Panc1 (cell line): ENCODE measurements around the gene STRA6. TPM values are rescaled to one million over a fixed set of nuclear protein-coding genes. Genes with fewer than 3 reads are reported as not detected.
A peak's percentile ranks its signal among the peaks of the same experiment; 100 is the strongest.

Experiments used
- ATAC-seq: fragments of 200-7000 bp; cut with Tn5 transposase; 2 replicates; pipeline ENCODE4 v1.9.1; 2020; ENCODE audit warnings: mild to moderate bottlenecking, moderate library complexity
- BruUV-seq: library from RNA; stranded (reverse); fragments of 400-500 nt; replicated peaks from 2 replicates; lab custom pipeline; 2021; lab: Mats Ljungman, UMichigan
- CTCF ChIA-PET: fragments of 300-600 bp; sonication (Branson Sonifier 250); formaldehyde crosslinking; loops from one replicate; lab custom pipeline; 2022; ENCODE audit warnings: antibody characterized with exemption; lab: Charles Lee
- POLR2A ChIA-PET: fragments of 300-600 bp; sonication (Branson Sonifier 250); formaldehyde crosslinking; loops from one replicate; lab custom pipeline; 2022; ENCODE audit warnings: antibody characterized with exemption; lab: Charles Lee
- DNase-seq: peaks from one replicate; pipeline ENCODE4 v3.0.0-alpha.2; 2010; ENCODE audit warnings: low read depth, low spot score
- H3K27ac ChIP-seq: 2 replicates; pipeline ENCODE4 v1.5.1; 2011; ENCODE audit warnings: mild to moderate bottlenecking, low read length, inconsistent platforms
- H3K27me3 ChIP-seq: fragments of 200-500 bp; sonication (Bioruptor generic); 2 replicates; pipeline ENCODE4 v1.6.0; 2014; ENCODE audit warnings: low read length, inconsistent platforms; ENCODE audit not compliant: control insufficient read depth, insufficient read depth
- H3K36me3 ChIP-seq: fragments of 200-500 bp; sonication (Bioruptor generic); 2 replicates; pipeline ENCODE4 v1.5.1; 2014; ENCODE audit warnings: inconsistent platforms, mild to moderate bottlenecking, low read length, moderate library complexity; ENCODE audit not compliant: control insufficient read depth, insufficient read depth
- H3K4me1 ChIP-seq: 2 replicates; pipeline ENCODE4 v1.5.1; 2011; ENCODE audit warnings: inconsistent platforms, mild to moderate bottlenecking, low read length, moderate library complexity; ENCODE audit not compliant: control insufficient read depth, insufficient read depth
- H3K4me3 ChIP-seq, 2 experiments: 2 replicates each; pipeline ENCODE4 v1.5.1; 2011 to 2012; ENCODE audit warnings: low read depth in 2 of 2, low read length in 2 of 2, mild to moderate bottlenecking in 2 of 2, inconsistent platforms in 1 of 2, moderate library complexity in 1 of 2
- H3K9me3 ChIP-seq: fragments of 200-500 bp; sonication (Bioruptor generic); 2 replicates; pipeline ENCODE4 v1.5.1; 2014; ENCODE audit warnings: low read depth, mild to moderate bottlenecking, inconsistent platforms, low read length, moderate library complexity; ENCODE audit not compliant: control insufficient read depth, insufficient read depth
- CTCF ChIP-seq: fragments of 450-650 bp; IDR thresholded peaks from 2 replicates; pipeline ENCODE4 v1.5.1; 2017; ENCODE audit warnings: mild to moderate bottlenecking
- POLR2AphosphoS5 ChIP-seq: IDR thresholded peaks from 2 replicates; pipeline ENCODE4 v1.6.1; 2012; ENCODE audit warnings: mild to moderate bottlenecking, low read depth, low read length, moderate library complexity
- REST ChIP-seq, 2 experiments: IDR thresholded peaks; 2 replicates each; pipeline ENCODE4 v1.6.1; 2011 to 2012; ENCODE audit warnings: low read depth in 2 of 2, control low read depth in 1 of 2, low read length in 1 of 2, mild to moderate bottlenecking in 1 of 2, moderate library complexity in 1 of 2; ENCODE audit not compliant: insufficient read depth in 1 of 2
- SIN3A ChIP-seq: IDR thresholded peaks from 2 replicates; pipeline ENCODE4 v1.6.1; 2012; ENCODE audit warnings: low read depth, mild to moderate bottlenecking, low read length, moderate library complexity, borderline replicate concordance; ENCODE audit not compliant: insufficient read depth
- TCF7L2 ChIP-seq: IDR thresholded peaks from 2 replicates; pipeline ENCODE4 v1.6.1; 2011; ENCODE audit warnings: mild to moderate bottlenecking, low read depth, low read length, inconsistent platforms
- in situ Hi-C: cut with HindIII; loops from 2 replicates; pipeline ENCODE4 v1.10.0; 2016; ENCODE audit warnings: low sequenced_read_pairs, low pct_unique_long_range_greater_than_20kb
- intact Hi-C: fragments of 100-400 bp; cut with micrococcal nuclease; formaldehyde crosslinking; loops from one replicate; pipeline ENCODE4 v1.10.0; 2022; ENCODE audit not compliant: unreplicated experiment
- total RNA-seq: library from RNA; stranded (reverse); gene quantifications from one replicate; pipeline ENCODE4 v1.2.1, GENCODE V29; 2021; ENCODE audit not compliant: unreplicated experiment

The STRA6 gene
- total RNA-seq, 1 experiment from 2014 or later = 1.1 TPM

- Histone ChIP-seq H3K27ac (no peak overlapping the region), H3K4me3 (no peak overlapping the region), H3K27me3 (no peaks in the 10 kb centered on the region), H3K9me3 (no peaks in the 10 kb centered on the region), H3K4me1 (peaks cover 30% of the 10 kb centered on the region), H3K36me3 (no peaks in the 10 kb centered on the region)
- CTCF ChIA-PET = no interaction called here
- DNase-seq (no peak), ATAC-seq (no peak)
- no peak for TF ChIP-seq SIN3A
- TF ChIP-seq POLR2AphosphoS5 = no peak
- no peak for TF ChIP-seq TCF7L2
- no peak for TF ChIP-seq REST (IDR thresholded peaks at IDR 0.05; ENCODE audit: insufficient read depth in 1 of 2, low read depth in 2 of 2, low read length in 1 of 2)
- no peak for TF ChIP-seq CTCF
- intact Hi-C loops = no loop called here
- BruUV-seq = no TSS peak
- POLR2A ChIA-PET = no interaction called here
- in situ Hi-C loops = no loop called here
Observed at GRCh38 chr15:74240897-74241614, 38.5 kb upstream of the STRA6 start.

GRCh38 chr15:74240002-74240568, 37.5 kb upstream of the STRA6 start:
- CTCF ChIA-PET = interaction anchor here (0.7 kb wide), 1 partner anchor 81 kb away, joined by 3 read pairs; no protein-coding TSS in a partner anchor
- no peak overlapping the region for H3K4me3 ChIP-seq
- peak; percentile 62; the same call in 1 of the 2 replicates for TF ChIP-seq POLR2AphosphoS5
- TF ChIP-seq SIN3A = no peak
- POLR2A ChIA-PET = no interaction called here
- H3K36me3 ChIP-seq = no peaks in the 10 kb centered on the region
- peak overlapping the region; percentile 57 for H3K27ac ChIP-seq
- in situ Hi-C loops = no loop called here
- H3K27me3 ChIP-seq = no peaks in the 10 kb centered on the region
- H3K9me3 ChIP-seq = no peaks in the 10 kb centered on the region
- DNase-seq (peak; percentile 18), ATAC-seq (peak; percentile 82)
- no TSS peak for BruUV-seq
- intact Hi-C loops = no loop called here
- H3K4me1 ChIP-seq = peaks cover 30% of the 10 kb centered on the region
